Vagina (tissue), 2 donors: ENCODE data around the gene PPFIBP1. TPM values are rescaled to one million over a fixed set of nuclear protein-coding genes. Genes with fewer than 3 reads are reported as not detected.

Experiments
- DNase-seq, 2 donors: peaks; one replicate each; pipeline ENCODE4 v3.0.0-alpha.2; 2017; ENCODE audit errors: extremely low spot score in 2 of 2
- H3K27ac ChIP-seq: fragments of 200-600 bp; sonication (generic); one replicate; pipeline ENCODE4 v1.5.1; 2019
- H3K27me3 ChIP-seq: fragments of 200-600 bp; sonication (generic); one replicate; pipeline ENCODE4 v1.5.1; 2019
- H3K36me3 ChIP-seq, 2 donors: fragments of 200-600 bp; sonication (generic); one replicate each; pipeline ENCODE4 v1.5.1; 2017 to 2019
- H3K4me1 ChIP-seq: fragments of 200-600 bp; sonication (generic); one replicate; pipeline ENCODE4 v1.5.1; 2019
- H3K4me3 ChIP-seq, 2 donors: fragments of 200-600 bp; sonication (generic); 1 replicate in 1 of 2; 2 replicates in 1 of 2; pipeline ENCODE4 v1.5.1; 2016 to 2019
- H3K9me3 ChIP-seq: fragments of 200-600 bp; sonication (generic); one replicate; pipeline ENCODE4 v1.5.1; 2019
- POLR2A ChIP-seq, 2 donors: fragments of 450-650 bp; IDR thresholded peaks; one replicate each; pipeline ENCODE4 v1.6.1; 2017; ENCODE audit warnings: antibody characterized with exemption in 2 of 2, mild to moderate bottlenecking in 2 of 2, moderate library complexity in 2 of 2
- POLR2AphosphoS5 ChIP-seq, 2 donors: sonication (generic); formaldehyde crosslinking; IDR thresholded peaks; one replicate each; pipeline ENCODE4 v1.9.0; 2017; ENCODE audit warnings: antibody characterized with exemption in 2 of 2, mild to moderate bottlenecking in 2 of 2, low read depth in 1 of 2; ENCODE audit not compliant: insufficient read depth in 1 of 2
- intact Hi-C: fragments of 100-400 bp; cut with DNase I; formaldehyde crosslinking; loops from one replicate; pipeline ENCODE4 v1.15.1; 2023
- total RNA-seq: library from RNA; depleted of rRNA; stranded (reverse); fragments of >200 nt; gene quantifications from one replicate; pipeline ENCODE4 v1.2.3, GENCODE V29; 2016
- TF ChIP-seq, protein P1 (sequence below), 3 experiments: fragments of 450-650 bp in 2 of 3; fragments of 200-600 bp in 1 of 3; sonication (generic) in 1 of 3; IDR thresholded peaks; one replicate each; pipeline ENCODE4 v1.5.1; 2017 to 2019; ENCODE audit warnings: antibody characterized with exemption in 3 of 3, mild to moderate bottlenecking in 2 of 3, moderate library complexity in 2 of 3

The PPFIBP1 gene
- total RNA-seq, 1 donor from 2014 or later: 101 TPM

DNA sequence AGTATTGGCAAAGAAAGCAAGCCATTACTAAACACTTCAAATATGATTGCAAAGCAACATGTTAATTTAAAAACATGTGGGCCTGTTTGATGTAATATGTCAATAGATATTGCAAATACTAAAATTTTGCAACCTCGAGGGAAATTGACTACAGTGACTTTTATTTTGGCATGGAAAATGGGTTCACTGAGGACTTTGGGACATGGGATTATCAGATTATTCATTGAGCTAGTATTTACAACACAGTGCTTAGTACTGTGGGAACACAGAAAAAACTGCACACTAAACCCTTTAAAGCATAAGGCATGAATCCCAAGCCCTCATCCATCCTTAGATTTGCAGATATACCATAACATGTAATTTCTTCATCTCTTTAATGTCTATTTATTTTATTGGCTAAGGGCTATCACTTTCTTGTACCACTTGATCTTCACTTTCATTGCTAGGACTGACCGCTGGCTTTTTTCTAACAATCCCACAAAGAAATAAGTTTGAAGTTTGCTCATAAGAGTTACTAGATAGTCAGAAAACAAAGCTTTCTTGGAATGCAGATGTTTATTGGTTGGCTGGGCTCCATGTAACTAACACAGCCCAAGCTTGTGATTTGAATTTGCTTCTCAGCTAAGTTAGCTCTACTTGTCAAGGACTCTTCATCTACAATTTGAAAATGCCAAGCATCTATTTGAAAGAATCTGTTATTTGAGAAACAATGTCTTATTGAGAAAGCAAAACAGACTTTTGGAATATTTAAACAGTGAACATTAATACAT, 48.7 kb downstream of the PPFIBP1 start:
- no peak overlapping the region for H3K4me3 ChIP-seq
- no peaks in the 10 kb centered on the region for H3K9me3 ChIP-seq
- intact Hi-C loops: no loop called here
- no peaks in the 10 kb centered on the region for H3K36me3 ChIP-seq
- no peak for DNase-seq
- H3K27me3 ChIP-seq: no peaks in the 10 kb centered on the region
- no peak overlapping the region for H3K27ac ChIP-seq
- H3K4me1 ChIP-seq: peaks cover 32% of the 10 kb centered on the region
- TF ChIP-seq POLR2AphosphoS5 (IDR thresholded peaks at IDR 0.05; ENCODE audit: insufficient read depth in 1 of 2, low read depth in 1 of 2): no peak

DNA sequence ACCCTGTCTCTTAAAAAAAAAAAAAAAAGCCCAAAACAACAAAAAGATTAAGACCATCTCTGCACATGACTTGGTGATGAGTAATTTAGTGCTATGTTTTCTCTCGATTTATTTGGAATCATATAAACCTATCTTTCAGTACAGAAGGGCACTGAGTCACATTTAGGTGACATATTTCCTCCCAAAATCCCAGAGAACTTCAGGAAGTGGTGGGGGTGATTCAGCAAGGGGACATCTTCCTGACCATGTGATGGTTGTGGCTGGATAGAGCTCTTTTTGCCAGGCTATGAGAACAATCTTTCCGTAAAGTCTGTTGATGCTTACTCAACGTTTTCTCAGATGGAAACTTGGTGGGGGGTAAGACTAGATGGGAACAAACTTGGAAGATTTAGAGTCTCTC, 50.0 kb downstream of the PPFIBP1 start:
- no peak for DNase-seq
- Histone ChIP-seq H3K9me3 (no peaks in the 10 kb centered on the region), H3K27ac (no peak overlapping the region), H3K4me1 (peaks cover 32% of the 10 kb centered on the region), H3K4me3 (no peak overlapping the region), H3K36me3 (no peaks in the 10 kb centered on the region), H3K27me3 (no peaks in the 10 kb centered on the region)
- TF ChIP-seq POLR2AphosphoS5 (IDR thresholded peaks at IDR 0.05; ENCODE audit: insufficient read depth in 1 of 2, low read depth in 1 of 2) (no peak), POLR2A (IDR thresholded peaks at IDR 0.05) (no peak)
- TF ChIP-seq, protein P1, sequence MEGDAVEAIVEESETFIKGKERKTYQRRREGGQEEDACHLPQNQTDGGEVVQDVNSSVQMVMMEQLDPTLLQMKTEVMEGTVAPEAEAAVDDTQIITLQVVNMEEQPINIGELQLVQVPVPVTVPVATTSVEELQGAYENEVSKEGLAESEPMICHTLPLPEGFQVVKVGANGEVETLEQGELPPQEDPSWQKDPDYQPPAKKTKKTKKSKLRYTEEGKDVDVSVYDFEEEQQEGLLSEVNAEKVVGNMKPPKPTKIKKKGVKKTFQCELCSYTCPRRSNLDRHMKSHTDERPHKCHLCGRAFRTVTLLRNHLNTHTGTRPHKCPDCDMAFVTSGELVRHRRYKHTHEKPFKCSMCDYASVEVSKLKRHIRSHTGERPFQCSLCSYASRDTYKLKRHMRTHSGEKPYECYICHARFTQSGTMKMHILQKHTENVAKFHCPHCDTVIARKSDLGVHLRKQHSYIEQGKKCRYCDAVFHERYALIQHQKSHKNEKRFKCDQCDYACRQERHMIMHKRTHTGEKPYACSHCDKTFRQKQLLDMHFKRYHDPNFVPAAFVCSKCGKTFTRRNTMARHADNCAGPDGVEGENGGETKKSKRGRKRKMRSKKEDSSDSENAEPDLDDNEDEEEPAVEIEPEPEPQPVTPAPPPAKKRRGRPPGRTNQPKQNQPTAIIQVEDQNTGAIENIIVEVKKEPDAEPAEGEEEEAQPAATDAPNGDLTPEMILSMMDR (IDR thresholded peaks at IDR 0.05): no peak
- intact Hi-C loops: no loop called here

DNA sequence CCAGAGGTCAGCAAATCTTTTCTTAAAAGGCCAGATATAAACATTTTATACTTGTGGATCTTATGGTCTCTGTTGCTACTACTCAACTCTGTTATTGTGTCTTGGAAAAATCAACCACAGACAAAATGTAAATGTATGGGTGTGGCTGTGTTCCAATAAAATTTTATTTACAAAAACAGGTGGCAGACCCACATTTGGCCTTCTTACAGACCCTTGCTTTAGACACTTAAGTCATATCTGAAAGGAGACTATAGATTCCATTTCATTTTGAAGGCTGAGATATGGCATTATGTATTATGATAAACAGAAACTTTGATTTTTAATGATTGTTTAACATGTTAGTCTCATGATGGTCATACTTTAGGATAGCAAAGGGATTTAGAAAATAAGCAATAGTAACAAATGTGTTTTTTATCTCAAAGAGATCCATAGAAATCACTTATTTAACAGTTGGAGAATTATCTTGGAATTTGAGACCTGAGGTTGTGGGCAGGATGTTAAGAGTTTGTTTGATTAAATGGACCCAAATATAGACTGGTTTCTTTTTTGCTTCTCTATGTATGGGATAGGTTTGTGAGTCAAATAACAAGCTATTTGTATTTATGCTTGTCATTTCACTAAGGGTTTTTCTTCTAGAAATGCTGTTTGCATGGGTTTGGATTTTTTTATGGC, 51.2 kb downstream of the PPFIBP1 start:
- Histone ChIP-seq H3K4me1 (peaks cover 32% of the 10 kb centered on the region), H3K27ac (no peak overlapping the region), H3K27me3 (no peaks in the 10 kb centered on the region), H3K4me3 (no peak overlapping the region), H3K9me3 (no peaks in the 10 kb centered on the region), H3K36me3 (no peaks in the 10 kb centered on the region)
- DNase-seq: no peak
- TF ChIP-seq POLR2A (IDR thresholded peaks at IDR 0.05): no peak
- TF ChIP-seq POLR2AphosphoS5 (IDR thresholded peaks at IDR 0.05; ENCODE audit: insufficient read depth in 1 of 2, low read depth in 1 of 2): no peak
- TF ChIP-seq, protein P1 (IDR thresholded peaks at IDR 0.05): no peak
- intact Hi-C loops: no loop called here

DNA sequence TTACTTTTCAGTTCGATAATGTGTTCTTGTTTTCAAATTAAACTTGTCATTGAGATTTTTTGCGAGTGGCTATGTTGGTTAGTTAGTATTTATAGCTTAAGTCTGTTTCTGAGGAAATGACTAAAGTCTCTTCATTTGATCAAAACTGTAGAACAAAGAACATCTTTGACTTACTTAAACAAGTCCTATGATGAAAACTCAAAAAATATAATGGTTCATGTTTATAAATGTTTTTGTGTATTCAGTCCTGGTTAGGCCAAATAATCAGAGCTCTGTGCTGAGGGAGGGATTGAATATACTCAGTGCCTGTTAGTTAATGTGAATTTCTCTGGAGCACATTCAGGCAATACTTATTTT, 51.7 kb downstream of the PPFIBP1 start:
- Histone ChIP-seq H3K27me3 (no peaks in the 10 kb centered on the region), H3K4me3 (no peak overlapping the region), H3K36me3 (no peaks in the 10 kb centered on the region), H3K27ac (no peak overlapping the region), H3K4me1 (peaks cover 32% of the 10 kb centered on the region), H3K9me3 (no peaks in the 10 kb centered on the region)
- intact Hi-C loops: no loop called here
- no peak for DNase-seq
- no peak for TF ChIP-seq POLR2AphosphoS5 (IDR thresholded peaks at IDR 0.05; ENCODE audit: insufficient read depth in 1 of 2, low read depth in 1 of 2)
- TF ChIP-seq, protein P1 (IDR thresholded peaks at IDR 0.05): no peak
- no peak for TF ChIP-seq POLR2A (IDR thresholded peaks at IDR 0.05)

DNA sequence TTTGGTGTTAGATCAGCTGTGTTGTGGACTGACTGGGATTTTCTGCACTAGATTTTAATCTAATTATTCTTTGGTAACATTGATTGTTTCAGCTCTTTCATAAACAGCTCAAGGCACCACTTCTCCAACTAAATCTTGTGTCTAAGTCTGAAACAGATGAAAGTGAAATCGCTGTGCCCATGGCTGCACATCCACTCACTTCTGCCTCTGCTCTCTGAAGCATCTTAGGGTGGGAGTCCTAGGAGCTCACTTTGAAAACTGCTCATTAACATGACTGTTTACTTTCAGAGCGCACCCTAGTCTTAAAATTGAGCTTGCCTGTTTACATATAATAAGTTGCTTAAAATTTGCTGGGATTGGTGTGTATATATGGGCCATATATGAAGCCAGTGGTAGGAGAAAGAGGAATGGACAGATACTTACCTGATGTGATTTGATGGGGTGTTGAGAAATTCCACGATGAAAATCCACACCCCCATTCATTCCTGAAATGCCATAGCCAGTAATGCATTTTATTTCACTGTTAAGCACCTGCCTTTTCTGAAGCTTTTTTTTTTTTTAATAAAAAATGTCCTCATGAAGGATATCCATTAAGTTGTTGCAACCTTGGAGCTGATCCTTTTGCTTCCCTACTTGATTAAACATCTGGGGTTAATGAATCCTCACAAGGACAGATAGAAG, 52.8 kb downstream of the PPFIBP1 start:
- Histone ChIP-seq H3K27ac (no peak overlapping the region), H3K4me3 (no peak overlapping the region)
- no peak for TF ChIP-seq POLR2AphosphoS5 (IDR thresholded peaks at IDR 0.05; ENCODE audit: insufficient read depth in 1 of 2, low read depth in 1 of 2)

More for the DNA sequence above, 52.8 kb downstream of the PPFIBP1 start:
- intact Hi-C loops: no loop called here
- no peaks in the 10 kb centered on the region for H3K36me3 ChIP-seq
- H3K27me3 ChIP-seq: no peaks in the 10 kb centered on the region
- H3K4me1 ChIP-seq: peaks cover 32% of the 10 kb centered on the region
- no peaks in the 10 kb centered on the region for H3K9me3 ChIP-seq
- DNase-seq: no peak
